Hepatocyte (in vitro differentiated cells): ENCODE data around the gene SIGLEC9.

ENCODE experiments used
- CTCF ChIP-seq: fragments of 200-600 bp; sonication (generic); IDR thresholded peaks from 2 replicates; pipeline ENCODE4 v1.5.1; 2016; ENCODE audit warnings: antibody characterized with exemption, mild to moderate bottlenecking; ENCODE audit not compliant: poor library complexity
- EZH2phosphoT487 ChIP-seq: fragments of 200-600 bp; sonication (generic); IDR thresholded peaks from one replicate; pipeline ENCODE4 v1.6.1; 2018; ENCODE audit warnings: antibody characterized with exemption, mild to moderate bottlenecking, low read depth, moderate library complexity; ENCODE audit not compliant: unreplicated experiment, severe bottlenecking

GRCh38 chr19:51150627-51151026 is 25.9 kb downstream of the SIGLEC9 start:
- TF ChIP-seq CTCF (no peak), EZH2phosphoT487 (no peak)
